Glomerular endothelial cell (primary cell): ENCODE data around the gene CENPU. TPM values are rescaled to one million over a fixed set of nuclear protein-coding genes. Genes with fewer than 3 reads are reported as not detected.
"Not testable (repeated sequence)": the region's sequence is repeated elsewhere in the genome, so short reads cannot be mapped to it uniquely, and the experiment has no call there.

Experiments
- DNase-seq: peaks from one replicate; pipeline ENCODE4 v3.0.0-alpha.2; 2011; ENCODE audit warnings: low read depth, low spot score; ENCODE audit errors: extremely low read depth
- total RNA-seq: library from RNA; depleted of rRNA; stranded (reverse); fragments of >200 nt; gene quantifications from 2 replicates; pipeline ENCODE4 v1.2.3, GENCODE V29; 2015

The CENPU gene
- total RNA-seq, 1 donor from 2014 or later: 13.7 TPM

DNA sequence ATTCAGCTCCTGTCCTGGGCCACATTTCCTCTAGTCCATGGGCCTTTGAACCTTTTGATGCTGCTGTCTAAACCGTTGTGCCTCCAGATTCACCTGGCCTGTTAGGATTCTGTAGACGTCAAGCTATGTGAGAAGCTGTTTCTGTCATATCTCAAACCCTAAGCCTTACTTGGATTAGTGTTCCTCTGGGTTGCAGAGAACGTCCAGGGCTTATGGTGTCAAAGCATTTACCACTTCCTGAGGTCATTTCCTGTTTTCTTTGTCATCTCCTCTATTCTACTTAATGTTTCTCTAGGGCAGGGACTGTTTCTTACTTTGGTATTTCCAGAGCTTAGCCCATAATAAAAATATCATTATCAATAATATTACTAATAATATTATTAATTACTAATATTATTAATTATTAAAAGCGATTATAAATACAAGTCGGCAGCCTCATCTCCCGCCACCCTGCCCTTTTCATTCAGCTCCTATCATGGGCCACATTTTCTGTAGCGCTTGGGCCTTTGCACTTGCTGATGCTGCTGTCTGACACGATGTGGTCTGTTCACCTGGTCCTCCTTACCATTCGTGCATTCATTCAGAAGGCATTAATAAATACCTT is 65.3 kb downstream of the CENPU start:
- DNase-seq: no peak

DNA sequence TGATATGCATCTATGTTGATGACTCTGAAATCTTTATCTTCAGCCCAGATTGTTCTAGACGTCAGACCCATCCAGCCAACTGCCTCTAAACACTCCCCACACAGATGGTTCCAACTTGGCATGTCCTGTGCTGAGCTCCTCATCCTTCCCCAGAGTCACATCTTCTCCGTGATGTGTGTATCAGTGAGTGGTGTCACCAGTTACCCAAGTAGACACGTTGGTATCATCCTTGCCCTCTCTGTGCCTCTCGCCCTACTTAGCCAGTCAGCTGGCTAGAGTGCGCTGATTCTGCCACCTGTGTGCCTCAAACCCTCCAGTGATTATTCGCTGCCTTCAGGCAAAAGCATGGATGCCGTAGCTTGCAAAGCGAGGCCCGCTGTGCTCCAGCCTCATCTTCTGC is 65.8 kb downstream of the CENPU start:
- no peak for DNase-seq

DNA sequence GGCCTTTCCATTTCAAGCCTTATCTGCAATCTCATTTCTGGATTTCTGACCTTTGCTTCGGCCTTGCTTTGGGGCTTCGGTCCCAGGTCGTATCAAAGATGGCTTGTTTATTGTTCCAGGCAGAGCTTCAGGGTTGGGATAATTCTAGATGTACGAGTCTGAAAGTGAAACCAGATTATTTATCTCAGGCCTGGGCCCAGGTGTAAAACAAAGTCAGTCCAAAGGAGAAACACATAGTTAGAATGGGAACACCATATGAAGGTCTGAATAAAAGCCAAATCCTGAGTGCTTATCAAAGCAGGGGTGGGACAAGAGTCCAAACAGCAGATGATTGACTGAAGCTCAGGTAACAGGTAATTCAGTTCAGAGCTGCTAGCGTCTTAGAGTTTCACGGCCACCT is 67.2 kb downstream of the CENPU start:
- no peak for DNase-seq

DNA sequence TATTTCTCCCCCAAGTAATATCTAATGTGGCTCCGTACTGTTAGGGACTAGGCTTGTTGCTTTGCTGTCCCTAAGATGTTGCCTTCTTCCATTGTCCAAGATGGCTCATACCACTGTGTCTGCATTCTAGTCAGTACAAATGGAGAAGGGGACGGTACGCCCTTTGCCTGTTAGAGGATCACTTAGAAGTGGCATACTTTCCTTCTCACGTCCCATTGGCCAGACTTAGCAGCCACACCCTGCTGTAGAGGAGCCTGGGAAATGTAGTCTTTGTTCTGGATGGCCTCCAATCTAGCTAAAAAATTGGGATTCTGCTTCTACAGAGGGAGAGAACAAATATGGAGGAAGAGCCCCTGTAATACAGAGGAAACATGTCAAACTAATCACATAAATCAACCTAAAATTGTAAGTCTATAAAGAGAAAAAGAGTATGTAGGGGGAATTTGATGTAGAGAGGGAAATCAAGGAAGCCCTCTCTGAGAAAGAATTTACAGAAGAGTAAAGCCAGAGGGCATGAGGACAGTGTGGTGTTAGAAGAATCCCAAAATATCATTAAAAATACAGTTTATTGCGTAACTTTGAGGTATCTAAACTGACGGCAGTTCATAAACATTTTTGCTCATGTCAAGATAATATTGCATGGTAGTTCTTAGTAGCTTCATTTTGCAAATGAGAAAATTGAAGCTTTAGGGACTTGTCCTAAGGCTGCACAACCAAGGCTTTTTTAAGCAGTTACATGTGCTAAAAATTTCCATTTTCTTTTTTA is 69.3 kb downstream of the CENPU start:
- DNase-seq: no peak

DNA sequence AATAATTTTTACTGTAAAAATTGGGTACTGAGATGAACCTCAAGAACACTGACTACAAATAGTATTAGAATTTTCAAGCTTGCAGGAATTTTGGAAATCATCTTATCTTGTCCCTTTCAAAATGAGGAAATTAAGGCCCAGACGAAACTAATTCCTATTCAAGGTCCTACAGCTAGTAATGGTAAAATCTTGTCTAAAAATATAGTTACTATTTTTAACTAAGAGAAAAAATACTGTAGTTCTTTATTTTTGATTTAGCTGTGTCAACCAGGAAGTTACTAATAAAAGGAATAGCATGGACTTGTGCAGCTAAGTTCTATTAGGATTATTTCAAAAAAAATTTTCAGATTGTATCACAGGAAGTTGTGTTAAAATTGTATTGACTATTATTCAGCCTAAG is 71.7 kb downstream of the CENPU start:
- DNase-seq: no peak

DNA sequence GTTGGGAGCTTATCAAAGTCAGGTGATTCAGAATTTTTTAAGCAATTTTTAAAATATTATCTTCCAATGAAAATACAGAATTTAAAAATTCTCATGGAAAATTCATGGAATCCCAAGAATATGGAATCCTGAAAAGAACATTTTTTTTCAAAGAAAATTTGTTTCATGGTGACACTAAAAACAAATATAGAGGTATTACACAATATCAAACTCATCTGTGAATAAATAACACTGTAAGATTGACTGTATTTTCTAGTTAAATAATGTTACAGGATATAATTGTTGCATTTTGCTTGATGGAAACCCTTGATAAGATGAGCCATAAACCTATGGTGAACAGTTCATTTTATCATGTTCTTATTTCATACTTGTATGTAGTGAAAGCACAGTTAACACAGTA is 72.9 kb downstream of the CENPU start:
- DNase-seq: no peak

DNA sequence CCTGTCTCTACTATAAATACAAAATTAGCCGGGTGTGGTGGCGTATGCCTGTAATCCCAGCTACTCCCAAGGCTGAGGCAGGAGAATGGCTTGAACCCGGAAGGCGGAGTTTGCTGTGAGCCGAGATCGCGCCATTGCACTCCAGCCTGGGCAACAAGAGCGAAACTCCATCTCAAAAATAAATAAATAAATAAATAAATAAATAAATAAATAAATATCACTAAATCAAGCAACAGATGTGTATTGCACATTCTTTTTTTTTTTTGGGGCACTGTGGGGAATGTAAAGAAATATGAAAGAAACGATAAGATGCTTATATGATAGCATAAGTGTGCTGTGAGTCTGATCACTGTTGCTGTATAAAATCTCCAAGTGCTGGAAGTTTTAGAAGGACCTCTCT is 76.1 kb downstream of the CENPU start:
- not testable (repeated sequence) for DNase-seq

DNA sequence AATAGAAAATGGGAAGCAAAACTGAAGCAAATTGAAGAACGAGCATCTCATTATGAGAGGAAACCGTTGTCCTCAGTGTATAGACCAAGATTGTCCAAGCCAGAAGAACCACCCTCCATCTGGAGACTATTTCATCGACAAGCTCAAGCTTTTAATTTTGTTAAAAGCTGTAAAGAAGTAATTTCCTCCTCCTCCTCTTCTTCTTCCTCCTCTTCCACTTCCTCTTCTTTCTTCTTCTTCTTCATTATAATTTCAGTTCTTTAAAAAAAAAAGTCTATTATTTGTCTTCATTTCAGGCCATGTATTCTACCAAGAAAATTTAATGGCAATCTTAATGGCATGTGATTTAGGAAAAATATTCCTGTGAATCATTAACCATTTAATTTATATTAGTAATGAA is 76.8 kb downstream of the CENPU start:
- no peak for DNase-seq

DNA sequence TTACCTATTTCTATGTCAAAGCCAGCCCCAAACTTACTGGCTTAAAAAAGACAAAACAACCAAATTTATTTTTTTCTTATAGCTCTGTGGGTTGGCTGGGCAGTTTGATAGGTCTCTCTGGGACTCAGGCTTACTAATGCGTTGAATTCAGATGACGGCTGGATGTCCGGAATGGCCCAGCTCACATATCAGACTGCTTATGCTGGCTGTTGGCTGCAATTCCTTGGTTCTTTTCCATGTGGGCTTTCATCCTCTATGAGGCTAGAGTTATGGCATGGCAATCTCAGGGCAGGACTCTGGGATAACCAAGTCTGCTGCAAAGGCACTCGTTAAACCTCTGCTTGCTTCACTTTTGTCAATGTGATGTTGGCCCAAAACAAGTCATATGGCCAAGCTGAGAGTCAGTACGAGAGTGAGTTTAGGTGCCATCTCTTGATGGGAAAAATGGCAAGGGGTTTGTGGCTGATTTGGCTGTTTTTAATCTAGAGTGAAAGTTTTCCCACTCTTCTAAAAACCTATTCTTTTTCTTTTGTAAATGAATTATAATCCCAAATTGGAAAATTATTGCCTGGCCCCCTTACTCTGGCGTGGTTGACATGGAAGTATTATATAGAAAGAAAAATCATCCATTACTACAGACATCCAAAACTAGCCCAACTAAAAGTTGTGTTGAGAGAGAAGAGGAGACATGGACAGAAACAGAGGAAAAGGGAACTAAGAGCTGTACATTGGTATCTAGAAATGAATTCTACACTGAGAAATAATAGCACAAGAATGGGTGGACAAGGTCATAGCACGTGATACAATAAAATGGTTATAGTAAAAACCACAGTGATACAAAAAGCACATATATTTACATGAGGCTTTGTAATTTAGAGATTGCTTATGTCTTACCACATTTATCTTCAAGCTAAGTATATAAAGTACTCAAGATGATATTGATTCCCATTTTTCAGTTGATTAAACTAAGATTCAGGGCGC is 77.7 kb downstream of the CENPU start:
- no peak for DNase-seq

DNA sequence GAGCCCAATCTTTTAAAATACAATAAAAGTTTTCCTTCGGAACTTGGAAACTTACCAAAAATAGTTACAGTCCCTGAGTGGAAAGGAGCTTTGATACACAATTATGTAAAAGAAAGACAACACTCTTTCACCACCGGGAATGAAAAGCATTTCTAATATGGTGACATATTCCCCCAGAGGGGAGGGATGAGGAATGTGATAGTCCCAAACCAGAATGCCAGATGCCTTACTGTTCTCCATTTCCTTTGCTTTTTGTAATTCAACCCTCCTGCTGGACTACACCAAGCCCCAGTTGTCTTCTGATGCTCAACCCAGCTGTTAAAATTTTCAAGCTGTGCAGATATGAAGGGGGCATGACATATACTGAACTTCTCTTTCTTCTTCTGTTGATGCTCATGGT is 80.2 kb downstream of the CENPU start:
- no peak for DNase-seq

DNA sequence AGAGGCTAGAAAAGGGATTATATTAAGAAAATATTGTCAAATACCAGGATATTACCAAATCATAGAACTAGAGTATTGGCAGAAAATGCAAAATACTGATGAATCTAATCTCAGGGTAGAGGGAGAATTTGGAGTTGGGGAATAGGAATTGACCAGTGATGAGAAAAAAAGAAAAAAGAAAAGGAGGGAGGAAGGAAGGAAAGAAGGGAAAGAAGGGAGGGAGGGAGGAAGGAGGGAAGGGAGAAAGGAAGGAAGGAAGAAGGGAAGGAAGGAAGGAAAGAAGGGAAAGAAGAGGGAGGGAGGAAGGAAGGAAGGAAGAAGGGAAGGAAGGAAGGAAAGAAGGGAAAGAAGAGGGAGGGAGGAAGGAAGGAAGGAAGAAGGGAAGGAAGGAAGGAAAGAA is 81.2 kb downstream of the CENPU start:
- not testable (repeated sequence) for DNase-seq

DNA sequence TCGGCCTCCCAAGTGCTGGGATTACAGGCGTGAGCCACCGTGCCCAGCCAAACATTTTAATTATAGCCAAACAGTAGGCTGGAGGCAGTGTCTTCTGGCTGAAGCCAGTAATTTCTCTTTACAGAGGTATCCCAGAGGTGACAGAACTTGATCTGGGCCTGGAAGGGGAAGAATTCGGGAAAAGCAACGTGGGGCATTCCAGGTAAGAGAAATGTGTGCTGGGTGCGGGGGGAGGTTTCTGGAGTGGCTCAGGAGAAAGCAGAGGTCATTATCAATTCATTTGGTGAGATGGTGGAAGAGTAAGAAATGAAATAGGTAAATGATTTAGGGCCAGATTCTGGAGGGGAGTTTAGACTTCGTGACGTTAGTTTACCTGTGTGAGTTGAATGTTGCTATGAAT is 82.0 kb downstream of the CENPU start:
- no peak for DNase-seq

DNA sequence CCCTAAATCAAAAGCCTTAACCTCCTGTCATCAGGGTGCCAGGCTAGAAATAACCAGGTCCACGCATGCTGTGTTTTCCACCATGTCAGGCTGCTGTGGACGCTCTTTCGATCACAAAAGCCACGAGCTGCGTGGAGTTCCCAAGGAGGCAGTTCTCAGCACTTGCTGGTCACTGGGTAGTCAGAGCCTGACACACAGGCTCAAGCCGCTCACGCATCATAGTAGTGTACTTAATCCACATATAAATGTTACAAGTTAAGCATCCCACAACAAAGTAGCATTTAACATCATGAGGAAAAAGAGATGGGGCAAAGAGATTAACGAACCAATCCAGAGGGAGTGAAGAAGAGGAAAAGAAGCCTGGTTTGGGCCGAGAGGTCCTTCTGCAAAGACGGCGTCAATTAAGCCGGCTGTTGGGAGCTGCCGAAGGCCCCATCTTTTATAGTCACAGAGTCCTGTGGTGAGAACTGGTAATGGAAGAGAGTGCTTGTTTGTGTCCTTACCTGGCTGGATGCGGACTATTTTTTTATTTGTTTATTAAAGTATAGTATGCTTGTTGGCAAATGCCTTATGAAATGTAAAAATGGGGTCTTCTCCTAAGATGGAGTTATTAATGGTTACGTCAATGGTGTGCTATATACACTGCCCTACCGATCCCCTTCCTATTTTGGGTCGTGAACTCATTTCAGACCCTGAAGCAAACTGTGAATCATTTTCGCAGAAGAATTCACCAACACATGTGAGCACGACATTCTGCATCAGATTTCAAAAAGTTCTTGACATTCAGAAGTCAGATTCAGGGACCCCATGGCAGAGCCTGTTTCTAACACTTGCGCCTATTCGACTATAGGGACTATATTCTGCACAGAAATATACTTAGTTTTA is 83.7 kb downstream of the CENPU start:
- DNase-seq: no peak

DNA sequence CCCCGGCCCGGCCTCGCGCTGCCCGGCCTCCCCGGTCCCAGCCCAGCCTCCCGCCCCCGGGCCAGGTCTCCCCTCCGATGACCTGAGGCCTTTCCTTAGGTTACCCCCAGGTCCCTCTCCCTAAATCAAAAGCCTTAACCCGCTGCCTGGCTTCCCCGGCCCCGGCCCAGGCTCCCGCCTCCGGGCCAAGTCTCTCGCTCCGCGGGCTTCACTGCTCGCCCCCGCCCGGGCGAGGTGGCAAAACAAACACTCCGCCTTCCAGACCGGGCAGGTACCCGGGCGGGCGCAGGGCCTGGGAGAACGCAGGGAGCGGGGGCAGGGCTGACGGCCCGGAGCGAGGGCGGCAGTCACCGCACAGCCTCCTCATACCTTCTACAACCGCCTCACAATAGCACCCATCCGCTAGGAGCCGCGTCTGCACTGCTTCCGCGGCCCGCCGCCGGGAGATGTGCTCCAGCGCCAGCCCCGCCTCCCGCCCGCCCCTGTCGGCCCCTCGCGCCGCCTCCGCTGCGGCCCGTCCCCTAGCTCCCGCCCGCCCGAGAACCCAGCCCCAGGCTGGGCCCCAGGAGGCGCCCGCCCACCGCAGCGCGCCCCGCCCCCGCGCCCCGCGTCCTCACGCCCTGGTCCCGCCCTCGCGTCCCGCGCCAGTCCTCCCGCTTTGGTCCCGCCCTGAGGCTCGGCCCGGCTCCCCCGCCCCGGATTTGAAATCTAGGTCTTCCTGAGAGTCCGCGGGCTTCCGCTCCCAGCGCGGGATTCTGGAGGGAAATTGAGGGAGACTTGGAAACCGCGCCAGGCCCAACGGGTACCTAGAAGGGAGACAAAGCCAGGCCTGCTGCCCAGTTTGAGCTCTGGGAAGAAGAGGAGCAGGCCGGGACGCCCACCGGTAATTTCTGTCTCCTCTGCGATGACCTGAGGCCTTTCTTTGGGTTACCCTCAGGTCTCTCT is 84.6 kb downstream of the CENPU start, which contains the start of the genes CASP3 and PRIMPOL:
Gene CASP3, minus strand, starts transcription at position 422 of the 945 bp plus-strand sequence. CDS start 10,994 bp downstream, outside the sequence.
Gene PRIMPOL, plus strand, starts transcription at position 713 of the 945 bp plus-strand sequence. CDS start 7,403 bp downstream, outside the sequence.
- DNase-seq: no peak

DNA sequence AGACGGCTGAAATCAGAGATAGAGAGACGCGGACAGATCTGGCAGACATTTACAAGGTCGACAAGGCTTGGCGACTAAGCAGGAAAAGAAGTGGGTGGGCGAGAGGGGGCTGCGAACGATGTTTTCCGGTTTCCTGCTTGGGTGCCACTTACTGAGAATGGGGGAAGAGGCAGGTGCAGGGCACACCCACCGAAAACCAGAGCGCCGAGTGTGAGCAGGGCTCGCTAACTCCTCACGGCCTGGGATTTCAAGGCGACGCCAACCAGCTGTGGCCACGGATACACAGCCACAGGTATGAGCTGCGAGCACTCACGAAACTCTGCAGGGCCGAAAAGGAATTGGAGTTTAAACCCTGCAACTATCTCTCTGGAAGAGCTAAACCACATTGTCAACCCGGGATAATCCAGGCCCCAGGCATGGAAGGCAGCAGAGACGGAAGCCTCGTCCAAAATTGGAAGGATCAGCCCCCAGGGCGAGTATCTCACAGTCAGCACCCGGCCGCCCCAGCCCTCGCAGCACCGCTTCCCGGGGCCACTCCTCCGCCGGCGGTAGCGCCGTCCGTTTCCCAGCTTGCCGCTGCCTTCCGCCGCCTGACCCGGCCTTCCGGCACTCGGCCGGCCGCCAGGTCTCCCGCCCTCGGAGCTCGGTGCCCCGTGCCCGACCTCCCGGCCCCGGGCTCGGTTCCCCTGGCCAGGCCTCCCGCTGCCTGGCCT is 85.4 kb downstream of the CENPU start:
- no peak for DNase-seq

DNA sequence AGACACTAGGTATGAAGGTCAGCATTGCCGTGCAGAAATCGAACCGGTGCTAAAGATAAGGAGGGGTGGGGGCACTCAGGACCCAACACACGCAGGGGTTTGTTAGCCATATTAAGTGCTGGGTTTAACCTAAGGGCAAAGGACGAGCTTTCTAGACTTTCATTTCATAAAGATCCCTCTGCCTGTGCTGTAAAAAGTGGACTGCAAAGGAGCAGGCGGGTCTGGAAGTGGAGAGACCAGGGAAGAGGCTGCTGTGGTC is 85.9 kb downstream of the CENPU start:
- DNase-seq: no peak

DNA sequence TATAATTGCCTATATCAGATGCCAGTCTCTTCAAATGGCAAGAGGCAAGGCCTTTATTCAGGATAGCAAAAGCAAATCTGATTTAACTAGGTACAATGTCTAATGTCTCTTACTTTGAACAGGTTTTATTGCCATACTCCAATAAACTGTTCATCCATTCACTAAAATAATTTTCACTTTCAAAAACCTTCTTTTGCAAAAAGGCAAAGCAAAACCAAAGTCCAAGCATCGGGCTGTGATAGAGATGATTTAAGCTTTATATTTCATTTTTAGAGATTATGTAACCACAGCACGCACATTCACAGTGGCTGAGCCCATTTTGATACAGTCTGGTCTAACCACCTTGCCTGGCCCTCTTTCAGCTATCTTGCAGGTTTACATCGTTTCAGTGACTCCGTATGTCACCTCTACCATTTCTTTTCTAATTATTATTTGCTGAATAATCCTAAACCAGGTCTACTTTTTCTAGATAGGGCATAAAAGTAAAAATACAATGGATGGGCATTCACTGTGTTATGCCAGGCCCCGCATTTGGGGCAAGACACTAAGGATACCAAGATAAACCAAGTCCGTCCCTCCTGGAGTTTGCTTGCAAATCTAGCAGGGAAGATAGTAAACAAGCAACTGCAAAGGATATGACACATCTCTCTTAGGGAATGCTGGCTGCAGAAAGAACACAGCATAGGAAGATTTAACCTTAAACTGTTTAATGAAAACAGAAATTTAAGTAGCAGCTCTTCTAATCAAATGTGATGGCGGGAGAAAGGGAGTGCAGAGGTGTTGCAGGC is 86.4 kb downstream of the CENPU start:
- DNase-seq: no peak
